Keratinocyte (primary cell): ENCODE measurements around the gene ALDH4A1. TPM values are rescaled to one million over a fixed set of nuclear protein-coding genes. Genes with fewer than 3 reads are reported as not detected.

Source experiments
- DNase-seq: peaks from one replicate; pipeline ENCODE4 v3.0.0-alpha.2; 2011; ENCODE audit warnings: low read depth, missing footprints, low spot score
- FAIRE-seq: peaks from 2 replicates; lab custom pipeline; 2011; peaks lifted over from hg19 to GRCh38; lab: Jason Lieb, UNC
- H2AFZ ChIP-seq: 2 replicates; pipeline ENCODE4 v1.6.0; 2012; ENCODE audit warnings: low read length, control low read depth, inconsistent platforms; ENCODE audit not compliant: control insufficient read depth
- H3K27ac ChIP-seq: 2 replicates; pipeline ENCODE4 v1.5.1; 2011; ENCODE audit warnings: low read length; ENCODE audit not compliant: control insufficient read depth, insufficient read depth
- H3K27me3 ChIP-seq: 3 replicates; pipeline ENCODE4 v1.6.0; 2011; ENCODE audit warnings: low read length; ENCODE audit not compliant: control insufficient read depth, insufficient read depth; ENCODE audit errors: extremely low read depth
- H3K36me3 ChIP-seq, 2 experiments: 2 replicates in 1 of 2; 3 replicates in 1 of 2; pipeline ENCODE4 v1.5.1; 2011; ENCODE audit warnings: low read length in 2 of 2, mild to moderate bottlenecking in 1 of 2; ENCODE audit not compliant: control insufficient read depth in 2 of 2, insufficient read depth in 2 of 2; ENCODE audit errors: extremely low read depth in 1 of 2
- H3K4me1 ChIP-seq: 3 replicates; pipeline ENCODE4 v1.5.1; 2011; ENCODE audit warnings: low read length; ENCODE audit not compliant: control insufficient read depth, insufficient read depth; ENCODE audit errors: extremely low read depth
- H3K4me2 ChIP-seq: 3 replicates; pipeline ENCODE4 v1.6.0; 2011; ENCODE audit warnings: low read depth, low read length; ENCODE audit not compliant: control insufficient read depth, insufficient read depth; ENCODE audit errors: extremely low read depth
- H3K4me3 ChIP-seq, 3 experiments: fragments of 200-600 bp in 1 of 3; sonication (generic) in 1 of 3; 2 replicates in 2 of 3; 3 replicates in 1 of 3; pipeline ENCODE4 v1.5.1; 2011 to 2016; ENCODE audit warnings: low read length in 3 of 3, mild to moderate bottlenecking in 3 of 3, control low read depth in 2 of 3, inconsistent platforms in 1 of 3, low read depth in 1 of 3, mixed read lengths in 1 of 3, mixed run types in 1 of 3, moderate library complexity in 1 of 3; ENCODE audit not compliant: control insufficient read depth in 2 of 3, insufficient read depth in 2 of 3; ENCODE audit errors: extremely low read depth in 1 of 3
- H3K79me2 ChIP-seq: 2 replicates; pipeline ENCODE4 v1.6.0; 2012; ENCODE audit warnings: low read length; ENCODE audit not compliant: control insufficient read depth, insufficient read depth
- H3K9ac ChIP-seq: 3 replicates; pipeline ENCODE4 v1.6.0; 2011; ENCODE audit warnings: low read length; ENCODE audit not compliant: control insufficient read depth, insufficient read depth; ENCODE audit errors: extremely low read depth
- H3K9me1 ChIP-seq: 3 replicates; pipeline ENCODE4 v1.6.0; 2011; ENCODE audit warnings: low read length; ENCODE audit not compliant: control insufficient read depth, insufficient read depth; ENCODE audit errors: extremely low read depth
- H3K9me3 ChIP-seq: 2 replicates; pipeline ENCODE4 v1.5.1; 2012; ENCODE audit warnings: low read depth, low read length; ENCODE audit not compliant: control insufficient read depth
- H4K20me1 ChIP-seq: 3 replicates; pipeline ENCODE4 v1.6.0; 2011; ENCODE audit warnings: low read length; ENCODE audit not compliant: control insufficient read depth, insufficient read depth; ENCODE audit errors: extremely low read depth
- CTCF ChIP-seq, 3 experiments: IDR thresholded peaks in 1 of 3; conservative IDR thresholded peaks in 1 of 3; optimal IDR thresholded peaks in 1 of 3; 2 replicates in 2 of 3; 3 replicates in 1 of 3; pipeline versions ENCODE3 to v1.5.1; 2011; ENCODE audit warnings: low read length in 3 of 3, mild to moderate bottlenecking in 3 of 3, moderate library complexity in 2 of 3, control low read depth in 1 of 3, inconsistent platforms in 1 of 3; ENCODE audit not compliant: insufficient read depth in 2 of 3; ENCODE audit errors: extremely low read depth in 1 of 3
- EZH2 ChIP-seq: IDR thresholded peaks from one replicate; pipeline ENCODE4 v1.6.1; 2012; ENCODE audit warnings: inconsistent platforms, mild to moderate bottlenecking, low read length, moderate library complexity
- dilution Hi-C: fragments of 300-500 bp; cut with MboI; formaldehyde crosslinking; loops from one replicate; pipeline ENCODE4 v1.7.0; 2020; ENCODE audit warnings: low sequenced_read_pairs; ENCODE audit not compliant: extremely low pct_ligation_motif_present
- polyA plus RNA-seq, 5 experiments: library from polyadenylated mRNA; depleted of rRNA in 3 of 5; stranded (reverse) in 3 of 5; stranded (forward) in 1 of 5; unstranded in 1 of 5; fragments of >200 nt; gene quantifications; 1 replicate in 1 of 5; 2 replicates in 3 of 5; 3 replicates in 1 of 5; pipeline versions ENCODE4 v1.2.1 to v1.2.3, GENCODE V29; 2011 to 2012; ENCODE audit warnings: missing spikeins in 2 of 5, low read depth in 1 of 5, low replicate concordance in 1 of 5

ALDH4A1 gene
- polyA plus RNA-seq, 1 donor (not counting 4 experiments of a cell fraction or from before 2014, with no cell fraction given), result 52.7 TPM

GRCh38 chr1:18872071-18872611, 30.2 kb downstream of the ALDH4A1 start:
- Histone ChIP-seq H3K27me3 (no peaks in the 10 kb centered on the region), H3K4me1 (no peaks in the 10 kb centered on the region), H3K9me3 (no peaks in the 10 kb centered on the region), H4K20me1 (no peaks in the 10 kb centered on the region), H3K4me3 (no peak overlapping the region), H3K4me2 (no peak overlapping the region), H3K79me2 (no peaks in the 10 kb centered on the region), H3K9ac (no peak overlapping the region), H2AFZ (no peak overlapping the region), H3K36me3 (peaks cover 6 to 25% of the 10 kb centered on the region in 2 experiments), H3K9me1 (no peaks in the 10 kb centered on the region), H3K27ac (no peak overlapping the region)
- TF ChIP-seq CTCF (optimal IDR thresholded peaks at IDR 0.05 in 1 of 3, IDR thresholded peaks at IDR 0.05 in 1 of 3, conservative IDR thresholded peaks at IDR 0.05 in 1 of 3; ENCODE audit: extremely low read depth in 1 of 3, insufficient read depth in 2 of 3, low read length in 3 of 3) (no peak), EZH2 (no peak)
- FAIRE-seq (no peak), DNase-seq (no peak)
- dilution Hi-C loops, result no loop called here

DNA sequence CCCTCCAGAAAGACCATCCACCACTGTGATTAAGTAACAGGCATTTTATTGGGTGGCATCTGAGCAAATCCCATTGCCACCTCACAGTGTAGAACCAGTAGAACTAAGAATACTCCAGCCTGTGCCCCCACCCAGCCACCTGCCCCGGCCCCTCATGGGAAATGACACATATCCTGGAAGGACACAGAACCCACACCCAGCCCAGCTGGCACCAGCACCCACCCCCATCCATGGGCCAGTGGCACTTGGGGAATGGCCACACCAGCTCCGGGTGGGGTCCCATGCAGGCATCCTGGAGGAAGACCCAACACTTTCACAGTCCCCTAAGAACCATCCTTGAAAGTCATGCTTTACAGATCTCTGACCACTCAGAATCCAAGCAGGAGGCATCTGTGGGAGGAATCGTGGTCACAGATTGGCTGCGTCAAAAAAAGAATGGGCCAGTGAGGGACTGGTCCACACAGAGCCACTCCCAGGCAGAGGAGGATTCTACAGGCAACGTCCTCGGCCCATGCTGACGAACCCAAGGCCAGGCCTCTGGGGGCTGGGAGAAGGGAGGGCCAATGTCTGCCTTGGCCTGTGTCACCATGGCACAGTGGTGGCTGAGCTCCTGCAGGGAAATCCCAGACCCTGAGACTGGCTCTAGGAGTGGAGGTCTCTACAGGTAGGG, 30.8 kb downstream of the ALDH4A1 start:
- dilution Hi-C loops, result no loop called here

More for the DNA sequence above, 30.8 kb downstream of the ALDH4A1 start:
- H3K9ac ChIP-seq, result no peak overlapping the region
- DNase-seq (no peak), FAIRE-seq (no peak)
- no peak for TF ChIP-seq EZH2
- no peak for TF ChIP-seq CTCF (optimal IDR thresholded peaks at IDR 0.05 in 1 of 3, IDR thresholded peaks at IDR 0.05 in 1 of 3, conservative IDR thresholded peaks at IDR 0.05 in 1 of 3; ENCODE audit: extremely low read depth in 1 of 3, insufficient read depth in 2 of 3, low read length in 3 of 3)
- peaks cover 6 to 23% of the 10 kb centered on the region in 2 experiments for H3K36me3 ChIP-seq
- no peaks in the 10 kb centered on the region for H3K27me3 ChIP-seq
- no peak overlapping the region for H2AFZ ChIP-seq
- H3K4me2 ChIP-seq, result no peak overlapping the region
- H3K27ac ChIP-seq, result no peak overlapping the region
- H3K79me2 ChIP-seq, result no peaks in the 10 kb centered on the region
- no peaks in the 10 kb centered on the region for H3K9me1 ChIP-seq
- no peaks in the 10 kb centered on the region for H3K9me3 ChIP-seq
- no peak overlapping the region for H3K4me3 ChIP-seq
- H4K20me1 ChIP-seq, result no peaks in the 10 kb centered on the region
- H3K4me1 ChIP-seq, result no peaks in the 10 kb centered on the region
